HEK293T (cell line): ENCODE data around the gene SPDYE6.

Experiments used
- ARNT ChIP-seq: fragments of 450-650 bp; IDR thresholded peaks from 2 replicates; pipeline ENCODE4 v1.6.1; 2017; ENCODE audit warnings: mild to moderate bottlenecking
- FOXM1 ChIP-seq: fragments of 450-650 bp; IDR thresholded peaks from 2 replicates; pipeline ENCODE4 v1.6.1; 2017; ENCODE audit warnings: mild to moderate bottlenecking, borderline replicate concordance
- L3MBTL2 ChIP-seq: fragments of 450-650 bp; conservative IDR thresholded peaks from 2 replicates; pipeline ENCODE4 v1.6.1; 2016; ENCODE audit warnings: mild to moderate bottlenecking
- SP1 ChIP-seq: fragments of 450-650 bp; IDR thresholded peaks from 2 replicates; pipeline ENCODE4 v1.6.1; 2017
- TARDBP ChIP-seq: fragments of 450-650 bp; IDR thresholded peaks from 2 replicates; pipeline ENCODE4 v1.6.1; 2016
- ZNF384 ChIP-seq: fragments of 450-650 bp; IDR thresholded peaks from 2 replicates; pipeline ENCODE4 v1.6.1; 2016
- TF ChIP-seq, protein P1 (sequence below): fragments of 450-650 bp; IDR thresholded peaks from 2 replicates; pipeline ENCODE4 v1.6.1; 2016

DNA sequence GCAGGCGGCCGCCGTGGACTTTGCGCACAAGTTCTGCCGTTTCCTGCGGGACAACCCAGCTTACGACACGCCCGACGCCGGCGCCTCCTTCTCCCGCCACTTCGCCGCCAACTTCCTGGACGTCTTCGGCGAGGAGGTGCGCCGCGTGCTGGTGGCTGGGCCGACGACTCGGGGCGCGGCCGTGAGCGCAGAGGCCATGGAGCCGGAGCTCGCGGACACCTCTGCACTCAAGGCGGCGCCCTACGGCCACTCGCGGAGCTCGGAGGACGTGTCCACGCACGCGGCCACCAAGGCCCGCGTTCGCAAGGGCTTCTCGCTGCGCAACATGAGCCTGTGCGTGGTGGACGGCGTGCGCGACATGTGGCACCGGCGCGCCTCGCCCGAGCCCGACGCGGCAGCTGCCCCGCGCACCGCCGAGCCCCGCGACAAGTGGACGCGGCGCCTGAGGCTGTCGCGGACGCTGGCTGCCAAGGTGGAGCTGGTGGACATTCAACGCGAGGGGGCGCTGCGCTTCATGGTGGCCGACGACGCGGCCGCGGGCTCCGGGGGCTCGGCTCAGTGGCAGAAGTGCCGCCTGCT is 55.5 kb downstream of the SPDYE6 start:
- TF ChIP-seq ZNF384 = no peak
- no peak for TF ChIP-seq TARDBP
- TF ChIP-seq FOXM1 = no peak
- TF ChIP-seq SP1 = no peak
- no peak for TF ChIP-seq L3MBTL2
- TF ChIP-seq, protein P1, sequence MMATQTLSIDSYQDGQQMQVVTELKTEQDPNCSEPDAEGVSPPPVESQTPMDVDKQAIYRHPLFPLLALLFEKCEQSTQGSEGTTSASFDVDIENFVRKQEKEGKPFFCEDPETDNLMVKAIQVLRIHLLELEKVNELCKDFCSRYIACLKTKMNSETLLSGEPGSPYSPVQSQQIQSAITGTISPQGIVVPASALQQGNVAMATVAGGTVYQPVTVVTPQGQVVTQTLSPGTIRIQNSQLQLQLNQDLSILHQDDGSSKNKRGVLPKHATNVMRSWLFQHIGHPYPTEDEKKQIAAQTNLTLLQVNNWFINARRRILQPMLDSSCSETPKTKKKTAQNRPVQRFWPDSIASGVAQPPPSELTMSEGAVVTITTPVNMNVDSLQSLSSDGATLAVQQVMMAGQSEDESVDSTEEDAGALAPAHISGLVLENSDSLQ = no peak
- TF ChIP-seq ARNT = no peak
